Measurements from ENCODE around the gene CCDC186.

DNA sequence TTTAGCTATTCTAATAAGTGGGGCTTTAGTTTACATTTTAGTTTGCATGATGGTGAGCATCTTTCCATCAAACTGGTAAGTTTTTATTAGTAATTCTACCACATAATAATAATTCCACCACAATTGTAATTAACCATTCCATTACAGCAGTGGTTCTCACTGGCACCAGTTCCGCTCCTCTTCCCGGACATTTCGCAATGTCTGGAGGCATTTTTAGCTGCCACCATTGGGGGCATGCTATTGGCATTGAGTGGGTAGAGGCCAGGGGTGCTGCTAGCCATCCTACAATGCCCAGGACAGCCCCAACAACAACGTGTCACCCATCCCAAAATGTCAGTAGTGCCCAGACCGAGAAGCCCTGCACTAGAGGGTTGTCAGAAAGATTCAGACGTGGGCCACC is 98.9 kb downstream of the CCDC186 start:
- no peak for TF ChIP-seq SOX15 (CRISPR knock-in tag; IDR thresholded peaks at IDR 0.05)
- no peak for TF ChIP-seq MAX (CRISPR knock-in tag; IDR thresholded peaks at IDR 0.05)
- no peak for TF ChIP-seq RELA (CRISPR knock-in tag; IDR thresholded peaks at IDR 0.05; ENCODE audit: borderline replicate concordance)
- TF ChIP-seq, protein P1, sequence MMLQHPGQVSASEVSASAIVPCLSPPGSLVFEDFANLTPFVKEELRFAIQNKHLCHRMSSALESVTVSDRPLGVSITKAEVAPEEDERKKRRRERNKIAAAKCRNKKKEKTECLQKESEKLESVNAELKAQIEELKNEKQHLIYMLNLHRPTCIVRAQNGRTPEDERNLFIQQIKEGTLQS (CRISPR knock-in tag; conservative IDR thresholded peaks at IDR 0.05): no peak
- TF ChIP-seq, protein P2, sequence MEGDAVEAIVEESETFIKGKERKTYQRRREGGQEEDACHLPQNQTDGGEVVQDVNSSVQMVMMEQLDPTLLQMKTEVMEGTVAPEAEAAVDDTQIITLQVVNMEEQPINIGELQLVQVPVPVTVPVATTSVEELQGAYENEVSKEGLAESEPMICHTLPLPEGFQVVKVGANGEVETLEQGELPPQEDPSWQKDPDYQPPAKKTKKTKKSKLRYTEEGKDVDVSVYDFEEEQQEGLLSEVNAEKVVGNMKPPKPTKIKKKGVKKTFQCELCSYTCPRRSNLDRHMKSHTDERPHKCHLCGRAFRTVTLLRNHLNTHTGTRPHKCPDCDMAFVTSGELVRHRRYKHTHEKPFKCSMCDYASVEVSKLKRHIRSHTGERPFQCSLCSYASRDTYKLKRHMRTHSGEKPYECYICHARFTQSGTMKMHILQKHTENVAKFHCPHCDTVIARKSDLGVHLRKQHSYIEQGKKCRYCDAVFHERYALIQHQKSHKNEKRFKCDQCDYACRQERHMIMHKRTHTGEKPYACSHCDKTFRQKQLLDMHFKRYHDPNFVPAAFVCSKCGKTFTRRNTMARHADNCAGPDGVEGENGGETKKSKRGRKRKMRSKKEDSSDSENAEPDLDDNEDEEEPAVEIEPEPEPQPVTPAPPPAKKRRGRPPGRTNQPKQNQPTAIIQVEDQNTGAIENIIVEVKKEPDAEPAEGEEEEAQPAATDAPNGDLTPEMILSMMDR (IDR thresholded peaks at IDR 0.05): no peak
- no peak for TF ChIP-seq NFYB (CRISPR knock-in tag; conservative IDR thresholded peaks at IDR 0.05; ENCODE audit: low read depth)
- TF ChIP-seq FOXP1 (CRISPR knock-in tag; IDR thresholded peaks at IDR 0.05; ENCODE audit: borderline replicate concordance): no peak
- TF ChIP-seq, protein P3, sequence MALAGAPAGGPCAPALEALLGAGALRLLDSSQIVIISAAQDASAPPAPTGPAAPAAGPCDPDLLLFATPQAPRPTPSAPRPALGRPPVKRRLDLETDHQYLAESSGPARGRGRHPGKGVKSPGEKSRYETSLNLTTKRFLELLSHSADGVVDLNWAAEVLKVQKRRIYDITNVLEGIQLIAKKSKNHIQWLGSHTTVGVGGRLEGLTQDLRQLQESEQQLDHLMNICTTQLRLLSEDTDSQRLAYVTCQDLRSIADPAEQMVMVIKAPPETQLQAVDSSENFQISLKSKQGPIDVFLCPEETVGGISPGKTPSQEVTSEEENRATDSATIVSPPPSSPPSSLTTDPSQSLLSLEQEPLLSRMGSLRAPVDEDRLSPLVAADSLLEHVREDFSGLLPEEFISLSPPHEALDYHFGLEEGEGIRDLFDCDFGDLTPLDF (CRISPR knock-in tag; IDR thresholded peaks at IDR 0.05): no peak
- no peak for TF ChIP-seq GTF2I (CRISPR knock-in tag; conservative IDR thresholded peaks at IDR 0.05)
- TF ChIP-seq STAT6 (CRISPR knock-in tag; conservative IDR thresholded peaks at IDR 0.05; ENCODE audit: low read depth): no peak
- no peak for TF ChIP-seq ESRRA (CRISPR knock-in tag; IDR thresholded peaks at IDR 0.05; ENCODE audit: borderline replicate concordance)
- TF ChIP-seq TEAD4 (CRISPR knock-in tag; IDR thresholded peaks at IDR 0.05): no peak
- no peak for TF ChIP-seq JUN (CRISPR knock-in tag; IDR thresholded peaks at IDR 0.05)
- TF ChIP-seq NR1H2 (CRISPR knock-in tag; IDR thresholded peaks at IDR 0.05): no peak
